SJSA1 (cell line): ENCODE results near the gene RBMS3. TPM values are rescaled to one million over a fixed set of nuclear protein-coding genes. Genes with fewer than 3 reads are reported as not detected.

Experiments used
- DNase-seq, 2 experiments: peaks; one replicate each; pipeline ENCODE4 v3.0.0-alpha.2; 2015 to 2020; ENCODE audit warnings: low spot score in 2 of 2, low read depth in 1 of 2
- H3K27ac ChIP-seq: fragments of 250-450 bp; sonication (Bioruptor Pico); 2 replicates; pipeline ENCODE4 v1.5.1; 2020; ENCODE audit warnings: mild to moderate bottlenecking, moderate library complexity
- H3K27me3 ChIP-seq: fragments of 250-450 bp; sonication (Bioruptor Pico); replicated peaks from 2 replicates; pipeline ENCODE4 v1.5.1; 2020; ENCODE audit warnings: mild to moderate bottlenecking, moderate library complexity
- H3K36me3 ChIP-seq: fragments of 250-450 bp; sonication (Bioruptor Pico); 2 replicates; pipeline ENCODE4 v1.5.1; 2020; ENCODE audit warnings: mild to moderate bottlenecking
- H3K4me1 ChIP-seq: fragments of 250-450 bp; sonication (Bioruptor Pico); replicated peaks from 2 replicates; pipeline ENCODE4 v1.6.1; 2021; ENCODE audit warnings: mild to moderate bottlenecking
- H3K4me3 ChIP-seq: fragments of 250-450 bp; sonication (Bioruptor Pico); 2 replicates; pipeline ENCODE4 v1.5.1; 2020; ENCODE audit warnings: mild to moderate bottlenecking
- H3K9me3 ChIP-seq: fragments of 250-450 bp; sonication (Bioruptor Pico); replicated peaks from 2 replicates; pipeline ENCODE4 v1.5.1; 2020; ENCODE audit warnings: mild to moderate bottlenecking
- total RNA-seq: library from RNA; depleted of rRNA; stranded (reverse); fragments of >200 nt; shearing (Covaris generic); gene quantifications from 2 replicates; pipeline ENCODE4 v1.2.3, GENCODE V29; 2014

RBMS3 gene
- total RNA-seq, 1 experiment from 2014 or later: 31.7 TPM

- Histone ChIP-seq H3K27me3 (no peaks in the 10 kb centered on the region), H3K9me3 (no peaks in the 10 kb centered on the region), H3K4me1 (peaks cover 10% of the 10 kb centered on the region), H3K36me3 (no peaks in the 10 kb centered on the region; the same call in 1 of the 2 replicates), H3K27ac (no peak overlapping the region), H3K4me3 (no peak overlapping the region)
- no peak for DNase-seq
These were observed 303.0 kb downstream of the RBMS3 start for GRCh38 chr3:29583861-29584260.

- H3K36me3 ChIP-seq: no peaks in the 10 kb centered on the region; the same call in 1 of the 2 replicates
- no peak for DNase-seq
- no peak overlapping the region for H3K4me3 ChIP-seq
- no peaks in the 10 kb centered on the region for H3K27me3 ChIP-seq
- peaks cover 10% of the 10 kb centered on the region for H3K4me1 ChIP-seq
- no peaks in the 10 kb centered on the region for H3K9me3 ChIP-seq
- H3K27ac ChIP-seq: no peak overlapping the region
These were observed 304.5 kb downstream of the RBMS3 start for GRCh38 chr3:29585368-29585767.

- no peak for DNase-seq
- no peaks in the 10 kb centered on the region; the same call in 1 of the 2 replicates for H3K36me3 ChIP-seq
These were observed 306.5 kb downstream of the RBMS3 start for GRCh38 chr3:29587340-29587739.

GRCh38 chr3:29590012-29590411 is 309.1 kb downstream of the RBMS3 start:
- Histone ChIP-seq H3K4me1 (no peaks in the 10 kb centered on the region), H3K36me3 (no peaks in the 10 kb centered on the region; the same call in 1 of the 2 replicates), H3K4me3 (no peak overlapping the region), H3K27ac (no peak overlapping the region), H3K27me3 (no peaks in the 10 kb centered on the region), H3K9me3 (no peaks in the 10 kb centered on the region)
- no peak for DNase-seq

More at GRCh38 chr3:29587340-29587739, 306.5 kb downstream of the RBMS3 start:
- no peaks in the 10 kb centered on the region for H3K9me3 ChIP-seq
- H3K4me1 ChIP-seq: no peaks in the 10 kb centered on the region
- H3K4me3 ChIP-seq: no peak overlapping the region
- H3K27me3 ChIP-seq: no peaks in the 10 kb centered on the region
- no peak overlapping the region for H3K27ac ChIP-seq

- DNase-seq: no peak
- H3K27me3 ChIP-seq: no peaks in the 10 kb centered on the region
- no peak overlapping the region for H3K4me3 ChIP-seq
- H3K36me3 ChIP-seq: no peaks in the 10 kb centered on the region; the same call in 1 of the 2 replicates
- no peaks in the 10 kb centered on the region for H3K4me1 ChIP-seq
- no peaks in the 10 kb centered on the region for H3K9me3 ChIP-seq
- H3K27ac ChIP-seq: no peak overlapping the region
These were observed 309.6 kb downstream of the RBMS3 start for GRCh38 chr3:29590461-29590860.

GRCh38 chr3:29591579-29591978 is 310.7 kb downstream of the RBMS3 start:
- H3K27me3 ChIP-seq: no peaks in the 10 kb centered on the region
- H3K36me3 ChIP-seq: no peaks in the 10 kb centered on the region
- no peaks in the 10 kb centered on the region for H3K9me3 ChIP-seq
- no peak overlapping the region for H3K27ac ChIP-seq
- DNase-seq: no peak
- no peaks in the 10 kb centered on the region for H3K4me1 ChIP-seq
- no peak overlapping the region for H3K4me3 ChIP-seq

GRCh38 chr3:29593802-29594201 is 312.9 kb downstream of the RBMS3 start:
- H3K9me3 ChIP-seq: no peaks in the 10 kb centered on the region
- H3K4me1 ChIP-seq: no peaks in the 10 kb centered on the region; the same call in 1 of the 2 replicates
- no peak for DNase-seq

GRCh38 chr3:29594261-29594660 is 313.4 kb downstream of the RBMS3 start:
- DNase-seq: no peak
- Histone ChIP-seq H3K27me3 (no peaks in the 10 kb centered on the region), H3K27ac (no peak overlapping the region), H3K4me1 (no peaks in the 10 kb centered on the region; the same call in 1 of the 2 replicates), H3K9me3 (no peaks in the 10 kb centered on the region), H3K4me3 (no peak overlapping the region), H3K36me3 (no peaks in the 10 kb centered on the region)

More at GRCh38 chr3:29593802-29594201, 312.9 kb downstream of the RBMS3 start:
- Histone ChIP-seq H3K27ac (no peak overlapping the region), H3K36me3 (no peaks in the 10 kb centered on the region), H3K4me3 (no peak overlapping the region), H3K27me3 (no peaks in the 10 kb centered on the region)

GRCh38 chr3:29597376-29598008 is 316.6 kb downstream of the RBMS3 start:
- no peak for DNase-seq
- no peak overlapping the region for H3K4me3 ChIP-seq
- H3K4me1 ChIP-seq: no peaks in the 10 kb centered on the region; the same call in 1 of the 2 replicates
- no peaks in the 10 kb centered on the region for H3K27me3 ChIP-seq
- H3K27ac ChIP-seq: no peak overlapping the region
- H3K9me3 ChIP-seq: no peaks in the 10 kb centered on the region
- no peaks in the 10 kb centered on the region for H3K36me3 ChIP-seq

- Histone ChIP-seq H3K4me1 (peaks cover 11% of the 10 kb centered on the region), H3K27ac (no peak overlapping the region), H3K9me3 (no peaks in the 10 kb centered on the region), H3K36me3 (no peaks in the 10 kb centered on the region), H3K4me3 (no peak overlapping the region), H3K27me3 (no peaks in the 10 kb centered on the region)
- no peak for DNase-seq
These were observed 321.2 kb downstream of the RBMS3 start for GRCh38 chr3:29601861-29602585.

GRCh38 chr3:29605845-29606244 is 325.0 kb downstream of the RBMS3 start:
- no peaks in the 10 kb centered on the region for H3K36me3 ChIP-seq
- peaks cover 11% of the 10 kb centered on the region for H3K4me1 ChIP-seq
- H3K4me3 ChIP-seq: no peak overlapping the region
- H3K27me3 ChIP-seq: no peaks in the 10 kb centered on the region
- peak overlapping the region; percentile 34 for H3K27ac ChIP-seq
- DNase-seq: peak in 1 of 2 experiments; percentile 27
- no peaks in the 10 kb centered on the region for H3K9me3 ChIP-seq

- H3K4me3 ChIP-seq: no peak overlapping the region
- H3K36me3 ChIP-seq: no peaks in the 10 kb centered on the region
- no peaks in the 10 kb centered on the region for H3K27me3 ChIP-seq
- peaks cover 11% of the 10 kb centered on the region for H3K4me1 ChIP-seq
- peak in 1 of 2 experiments; percentile 12 for DNase-seq
- H3K27ac ChIP-seq: peak overlapping the region; percentile 34
- no peaks in the 10 kb centered on the region for H3K9me3 ChIP-seq
These were observed 325.5 kb downstream of the RBMS3 start for GRCh38 chr3:29606416-29606815.

- no peaks in the 10 kb centered on the region for H3K27me3 ChIP-seq
- no peak for DNase-seq
- no peak overlapping the region for H3K4me3 ChIP-seq
- peaks cover 11% of the 10 kb centered on the region for H3K4me1 ChIP-seq
- no peaks in the 10 kb centered on the region for H3K36me3 ChIP-seq
- H3K27ac ChIP-seq: no peak overlapping the region
- no peaks in the 10 kb centered on the region for H3K9me3 ChIP-seq
These were observed 327.8 kb downstream of the RBMS3 start for GRCh38 chr3:29608414-29609327.
